ENCODE measurements around the gene KANSL1. TPM values are rescaled to one million over a fixed set of nuclear protein-coding genes. Genes with fewer than 3 reads are reported as not detected.
A peak's percentile ranks its signal among the peaks of the same experiment; 100 is the strongest.

The KANSL1 gene
- total RNA-seq, 1 donor from 2014 or later = 152 TPM

DNA sequence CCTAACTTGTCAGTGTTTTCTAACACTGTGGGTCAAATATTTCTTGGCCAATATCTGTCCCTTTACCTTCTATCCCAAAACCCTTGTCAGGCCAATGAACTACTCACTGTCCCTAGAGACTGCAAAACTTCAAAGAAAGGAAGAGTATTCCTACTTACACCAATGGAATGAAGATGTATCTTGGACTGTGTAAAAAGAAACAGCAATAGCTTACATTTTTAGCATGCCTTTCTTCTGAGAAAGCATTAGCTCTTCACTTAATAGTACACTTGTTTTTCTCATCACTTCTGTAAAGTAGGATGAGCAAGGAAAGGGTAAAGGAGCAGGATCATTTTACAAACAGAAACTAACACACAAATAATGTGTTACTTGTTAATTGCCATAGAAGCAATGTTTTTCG lies 120.2 kb downstream of the KANSL1 start:
- TF ChIP-seq, protein P1, sequence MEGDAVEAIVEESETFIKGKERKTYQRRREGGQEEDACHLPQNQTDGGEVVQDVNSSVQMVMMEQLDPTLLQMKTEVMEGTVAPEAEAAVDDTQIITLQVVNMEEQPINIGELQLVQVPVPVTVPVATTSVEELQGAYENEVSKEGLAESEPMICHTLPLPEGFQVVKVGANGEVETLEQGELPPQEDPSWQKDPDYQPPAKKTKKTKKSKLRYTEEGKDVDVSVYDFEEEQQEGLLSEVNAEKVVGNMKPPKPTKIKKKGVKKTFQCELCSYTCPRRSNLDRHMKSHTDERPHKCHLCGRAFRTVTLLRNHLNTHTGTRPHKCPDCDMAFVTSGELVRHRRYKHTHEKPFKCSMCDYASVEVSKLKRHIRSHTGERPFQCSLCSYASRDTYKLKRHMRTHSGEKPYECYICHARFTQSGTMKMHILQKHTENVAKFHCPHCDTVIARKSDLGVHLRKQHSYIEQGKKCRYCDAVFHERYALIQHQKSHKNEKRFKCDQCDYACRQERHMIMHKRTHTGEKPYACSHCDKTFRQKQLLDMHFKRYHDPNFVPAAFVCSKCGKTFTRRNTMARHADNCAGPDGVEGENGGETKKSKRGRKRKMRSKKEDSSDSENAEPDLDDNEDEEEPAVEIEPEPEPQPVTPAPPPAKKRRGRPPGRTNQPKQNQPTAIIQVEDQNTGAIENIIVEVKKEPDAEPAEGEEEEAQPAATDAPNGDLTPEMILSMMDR (IDR thresholded peaks at IDR 0.05) = no peak
- CTCF ChIA-PET = no interaction called here
- H3K36me3 Mint-ChIP-seq (ENCODE audit: low read depth) = peaks cover 32% of the 10 kb centered on the region
- H3K4me3 Mint-ChIP-seq = no peak overlapping the region
- POLR2A ChIA-PET = no interaction called here
- H3K27me3 Mint-ChIP-seq = no peaks in the 10 kb centered on the region
- no peak for ATAC-seq (ENCODE audit: low read depth)
- no peak overlapping the region for H3K27ac Mint-ChIP-seq
- no peak for DNase-seq
- H3K4me1 Mint-ChIP-seq = peaks cover 3% of the 10 kb centered on the region
- intact Hi-C loops (cut with micrococcal nuclease) = no loop called here
- H3K9me3 Mint-ChIP-seq = no peaks in the 10 kb centered on the region

DNA sequence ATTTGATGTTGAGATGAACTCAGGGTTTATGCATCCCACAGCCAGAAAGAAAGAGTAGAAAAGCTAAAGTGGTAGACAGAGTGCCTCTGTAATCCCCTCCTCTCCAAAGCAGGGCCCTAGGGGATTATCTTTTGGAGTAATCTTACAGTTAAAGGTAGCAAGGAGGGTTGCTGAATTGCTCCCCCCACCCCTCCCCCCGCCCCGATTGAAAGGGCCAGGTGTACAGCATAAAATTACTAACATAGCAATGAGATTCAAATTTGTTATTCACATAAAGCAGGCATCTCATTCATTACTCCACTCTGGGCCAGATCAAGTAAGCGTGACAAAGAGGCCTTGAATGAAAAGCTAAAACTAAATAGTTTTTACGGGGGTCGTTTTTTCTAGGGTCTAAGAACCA lies 121.4 kb downstream of the KANSL1 start:
- intact Hi-C loops (cut with micrococcal nuclease) = no loop called here
- DNase-seq (no peak), ATAC-seq (ENCODE audit: low read depth) (no peak)
- H3K4me3 Mint-ChIP-seq = no peak overlapping the region
- TF ChIP-seq, protein P1 (IDR thresholded peaks at IDR 0.05) = no peak
- peaks cover 39% of the 10 kb centered on the region for H3K36me3 Mint-ChIP-seq (ENCODE audit: low read depth)
- ChIA-PET POLR2A (interaction anchor here (0.6 kb wide), 1 partner anchor 36 kb away, joined by 5 read pairs; no protein-coding TSS in a partner anchor), CTCF (interaction anchor here (0.9 to 1.3 kb wide), 2 partner anchors 29 to 121 kb away, joined by 3 to 5 read pairs; partner anchors contain the start of gene KANSL1)
- no peaks in the 10 kb centered on the region for H3K9me3 Mint-ChIP-seq
- peaks cover 3% of the 10 kb centered on the region for H3K4me1 Mint-ChIP-seq
- no peak overlapping the region for H3K27ac Mint-ChIP-seq
- no peaks in the 10 kb centered on the region for H3K27me3 Mint-ChIP-seq

DNA sequence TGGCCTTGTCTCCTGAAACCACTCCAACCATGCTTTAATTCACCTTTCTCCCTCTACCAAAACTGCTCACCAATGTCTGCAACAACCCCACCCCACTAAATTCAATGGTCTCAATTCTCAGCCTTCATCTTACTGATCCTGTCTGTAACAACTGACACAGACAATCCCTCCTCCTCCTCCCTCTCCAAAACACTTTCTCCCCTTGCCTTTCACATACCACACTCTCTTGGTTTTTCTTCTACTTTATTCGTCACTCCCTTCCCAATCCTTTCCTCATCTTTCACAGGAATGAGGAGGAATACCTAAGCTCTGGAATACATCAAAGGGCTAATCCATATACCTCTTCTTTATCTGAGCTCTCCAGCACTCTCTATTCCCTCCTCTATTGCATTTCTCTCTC lies 128.8 kb downstream of the KANSL1 start:
- intact Hi-C loops (cut with micrococcal nuclease) = loop anchor here (5.0 kb wide), 1 partner anchor 128 kb away; the partner anchor contains the start of gene KANSL1
- H3K27ac Mint-ChIP-seq = peak overlapping the region; percentile 0
- TF ChIP-seq, protein P1 (IDR thresholded peaks at IDR 0.05) = no peak
- H3K9me3 Mint-ChIP-seq = no peaks in the 10 kb centered on the region
- H3K4me3 Mint-ChIP-seq = no peak overlapping the region
- peaks cover 65% of the 10 kb centered on the region for H3K36me3 Mint-ChIP-seq (ENCODE audit: low read depth)
- POLR2A ChIA-PET = no interaction called here
- no peaks in the 10 kb centered on the region for H3K4me1 Mint-ChIP-seq
- DNase-seq (no peak), ATAC-seq (ENCODE audit: low read depth) (no peak)
- H3K27me3 Mint-ChIP-seq = no peaks in the 10 kb centered on the region
- CTCF ChIA-PET = no interaction called here

DNA sequence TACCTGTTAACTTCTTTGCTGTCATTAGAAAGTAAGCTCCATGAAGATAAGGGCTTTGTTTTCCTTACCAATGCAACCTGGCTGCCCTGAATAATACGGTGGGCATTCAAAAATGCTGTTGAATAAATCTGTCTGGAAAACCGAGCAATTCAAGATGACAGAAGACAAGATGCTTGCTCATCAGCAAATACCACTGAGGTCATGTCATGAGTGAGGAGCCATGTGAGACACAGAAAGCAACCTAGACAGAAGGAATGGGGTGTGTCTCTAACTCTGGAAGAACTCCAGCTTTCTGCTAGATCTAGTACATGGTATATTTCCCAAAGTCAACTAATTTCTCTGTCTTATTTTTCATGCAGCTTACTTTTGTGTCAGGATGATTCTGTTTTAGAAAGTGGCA lies 130.0 kb downstream of the KANSL1 start:
- Mint-ChIP-seq H3K27ac (no peak overlapping the region), H3K27me3 (no peaks in the 10 kb centered on the region), H3K9me3 (no peaks in the 10 kb centered on the region), H3K36me3 (ENCODE audit: low read depth) (peaks cover 73% of the 10 kb centered on the region), H3K4me3 (no peak overlapping the region), H3K4me1 (no peaks in the 10 kb centered on the region)
- DNase-seq = no peak
- TF ChIP-seq, protein P1 (IDR thresholded peaks at IDR 0.05) = no peak
- POLR2A ChIA-PET = no interaction called here
- CTCF ChIA-PET = interaction anchor here (0.9 kb wide), 1 partner anchor 146 kb away, joined by 4 read pairs; no protein-coding TSS in a partner anchor
- no peak for ATAC-seq (ENCODE audit: low read depth)
- intact Hi-C loops (cut with micrococcal nuclease) = loop anchor here (5.0 kb wide), 1 partner anchor 129 kb away; the partner anchor contains the start of gene KANSL1

DNA sequence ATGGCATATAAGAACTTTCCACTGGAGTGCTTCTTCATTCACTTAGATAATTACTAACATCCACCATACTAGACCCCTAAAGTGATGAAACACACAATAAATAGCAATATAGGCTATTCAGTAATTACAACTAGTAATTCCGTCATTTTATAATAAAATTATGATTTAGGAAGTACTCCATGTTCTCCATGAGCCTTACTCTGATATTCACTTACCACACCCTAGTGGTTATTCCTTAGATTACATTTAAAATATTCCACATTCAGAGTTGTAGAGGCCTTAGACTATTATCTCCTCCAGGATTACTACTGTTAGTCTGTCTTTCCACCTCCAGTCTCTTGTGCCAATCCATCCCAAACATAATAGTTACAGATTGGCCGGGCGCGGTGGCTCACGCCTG lies 131.8 kb downstream of the KANSL1 start:
- CTCF ChIA-PET = interaction anchor here (1.1 to 1.4 kb wide), 2 partner anchors 17 to 152 kb away, joined by 3 to 4 read pairs; no protein-coding TSS in a partner anchor
- Mint-ChIP-seq H3K4me1 (no peaks in the 10 kb centered on the region), H3K9me3 (no peaks in the 10 kb centered on the region), H3K36me3 (ENCODE audit: low read depth) (peaks cover 69% of the 10 kb centered on the region), H3K27me3 (no peaks in the 10 kb centered on the region), H3K27ac (no peak overlapping the region), H3K4me3 (no peak overlapping the region)
- TF ChIP-seq, protein P1 (IDR thresholded peaks at IDR 0.05) = no peak
- POLR2A ChIA-PET = no interaction called here
- intact Hi-C loops (cut with micrococcal nuclease) = loop anchor here (2.0 to 5.0 kb wide), 2 partner anchors 59 to 131 kb away; partner anchors contain the start of gene KANSL1
- no peak for ATAC-seq (ENCODE audit: low read depth)
- no peak for DNase-seq

All from activated B cell treated with CpG ODN at 0.5 μM for 24 hours (primary cell).